Activated naive CD8-positive, alpha-beta T cell treated with anti-CD3 and anti-CD28 coated beads for 36 hours (primary cell): ENCODE data around the gene BEST2. TPM values are rescaled to one million over a fixed set of nuclear protein-coding genes. Genes with fewer than 3 reads are reported as not detected.
A peak's percentile ranks its signal among the peaks of the same experiment; 100 is the strongest.

Source experiments
- DNase-seq: peaks from one replicate; pipeline ENCODE4 v3.0.0; 2021
- H3K27ac Mint-ChIP-seq: one replicate; pipeline ENCODE4 v1.8.0; 2022; ENCODE audit warnings: mild to moderate bottlenecking, moderate library complexity, mixed read lengths
- H3K27me3 Mint-ChIP-seq: one replicate; pipeline ENCODE4 v1.8.0; 2022; ENCODE audit warnings: mild to moderate bottlenecking, mixed read lengths
- H3K36me3 Mint-ChIP-seq: one replicate; pipeline ENCODE4 v1.8.0; 2021; ENCODE audit warnings: mild to moderate bottlenecking, mixed read lengths
- H3K4me1 Mint-ChIP-seq: one replicate; pipeline ENCODE4 v1.8.0; 2021; ENCODE audit warnings: mixed read lengths
- H3K4me3 Mint-ChIP-seq: one replicate; pipeline ENCODE4 v1.8.0; 2022; ENCODE audit warnings: mild to moderate bottlenecking, moderate library complexity, mixed read lengths
- H3K9me3 Mint-ChIP-seq: one replicate; pipeline ENCODE4 v1.8.0; 2022; ENCODE audit warnings: mixed read lengths
- total RNA-seq, 2 experiments: library from RNA; stranded (reverse); gene quantifications; one replicate each; pipeline ENCODE4 v1.2.3, GENCODE V29; 2021

Gene BEST2
- total RNA-seq, 2 experiments from 2014 or later, result not detected

DNA sequence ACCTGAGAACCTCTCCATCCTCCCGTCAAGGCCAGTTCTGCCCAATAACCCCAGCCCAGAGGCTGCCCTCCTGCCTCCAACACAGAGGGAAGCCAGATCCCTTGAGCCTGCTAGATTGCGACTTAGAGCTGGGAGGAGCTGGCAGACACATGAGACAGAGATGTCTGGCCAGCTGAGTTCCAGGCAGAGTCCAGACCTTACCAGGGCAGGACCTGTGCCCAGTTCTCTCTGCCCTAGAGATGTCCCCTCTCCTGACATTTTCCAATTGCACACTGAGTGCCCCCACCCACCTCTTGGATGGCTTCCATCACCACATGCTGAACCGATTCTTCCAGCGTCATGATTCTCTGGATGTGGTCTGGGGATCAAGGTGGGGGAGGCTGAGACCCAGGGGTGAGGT, 20.7 kb downstream of the BEST2 start:
- no peak overlapping the region for H3K4me3 Mint-ChIP-seq
- no peak overlapping the region for H3K27ac Mint-ChIP-seq
- DNase-seq, result no peak
- H3K27me3 Mint-ChIP-seq, result no peaks in the 10 kb centered on the region
- H3K36me3 Mint-ChIP-seq, result no peaks in the 10 kb centered on the region
- peaks cover 6% of the 10 kb centered on the region for H3K4me1 Mint-ChIP-seq
- H3K9me3 Mint-ChIP-seq, result no peaks in the 10 kb centered on the region

DNA sequence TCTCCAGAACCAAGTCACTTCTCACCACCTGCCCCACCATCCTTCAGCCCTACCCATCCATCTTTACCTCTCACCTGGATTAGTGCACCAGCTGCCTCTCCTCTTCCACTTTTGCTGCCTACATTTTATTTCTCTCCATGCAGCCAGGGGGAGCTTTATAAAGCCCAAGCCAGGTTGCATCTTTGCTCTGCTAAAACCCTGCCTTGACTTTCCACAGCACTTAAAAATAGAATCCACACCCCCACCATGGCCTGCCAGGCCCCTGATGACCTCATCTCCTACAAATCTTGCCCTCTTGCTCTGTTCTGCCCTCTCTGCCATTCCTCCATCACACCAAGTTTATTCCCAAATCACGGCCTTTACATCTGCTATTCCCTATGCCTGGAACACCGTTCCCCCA, 22.0 kb downstream of the BEST2 start:
- Mint-ChIP-seq H3K9me3 (no peaks in the 10 kb centered on the region), H3K4me3 (no peak overlapping the region), H3K4me1 (peaks cover 12% of the 10 kb centered on the region), H3K27me3 (no peaks in the 10 kb centered on the region), H3K27ac (peak overlapping the region; percentile 18), H3K36me3 (no peaks in the 10 kb centered on the region)
- no peak for DNase-seq

DNA sequence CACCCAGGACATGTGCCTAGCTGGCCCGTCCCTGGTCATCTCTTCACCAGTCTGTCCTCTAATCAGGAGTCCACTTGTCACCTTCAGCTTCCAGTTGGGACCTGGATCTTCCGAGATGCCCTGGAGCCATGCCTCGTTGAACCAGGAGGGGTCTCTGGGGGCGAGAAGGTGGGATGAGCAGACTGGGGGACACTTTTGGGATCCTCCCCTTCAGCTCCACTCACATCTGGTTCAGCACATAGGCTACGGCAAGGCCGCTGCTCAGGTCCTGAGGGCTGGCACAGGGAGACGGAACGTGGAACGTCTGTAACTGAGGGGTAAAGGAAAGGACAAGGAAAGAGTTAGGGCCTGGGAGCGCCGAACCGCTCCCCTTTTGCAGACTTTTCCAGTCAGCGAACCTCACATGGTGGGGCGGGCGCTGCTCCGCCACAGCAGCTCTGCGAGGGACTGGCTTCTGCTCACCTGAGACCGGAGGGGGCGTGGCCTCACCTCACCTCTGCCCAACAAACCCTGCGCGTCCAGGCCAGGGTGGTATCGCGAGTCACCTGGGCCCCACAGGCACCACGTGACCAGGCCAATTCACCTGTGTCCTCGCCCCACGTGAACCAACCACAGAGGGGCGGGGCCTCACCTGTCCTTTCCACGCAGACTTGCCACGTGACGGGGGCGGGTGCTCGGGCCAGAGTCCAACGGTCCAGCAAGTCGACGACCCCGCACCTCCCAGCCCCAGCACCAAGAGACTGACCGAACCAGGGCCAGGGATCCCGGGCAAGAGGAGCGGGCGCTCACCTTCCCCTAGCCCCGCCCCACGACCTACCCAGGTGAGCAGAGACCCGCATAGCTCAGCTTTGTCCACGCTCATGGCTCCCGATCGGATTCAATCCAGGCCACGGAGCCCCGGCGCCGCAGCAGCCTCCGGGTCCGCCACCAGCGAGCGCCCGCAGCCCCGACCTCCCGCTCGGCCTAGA, 23.3 kb downstream of the BEST2 start, which contains the start of gene HOOK2:
HOOK2 (minus strand) TSS at position 965 of the 968 bp plus-strand sequence; CDS start at position 862, 103 bp downstream.
- Mint-ChIP-seq H3K36me3 (no peaks in the 10 kb centered on the region), H3K27me3 (no peaks in the 10 kb centered on the region), H3K4me1 (peaks cover 19% of the 10 kb centered on the region), H3K4me3 (peak within 1 kb of the TSS; percentile 73), H3K9me3 (no peaks in the 10 kb centered on the region), H3K27ac (peak within 1 kb of the TSS; percentile 79)
- peak; percentile 31 for DNase-seq

DNA sequence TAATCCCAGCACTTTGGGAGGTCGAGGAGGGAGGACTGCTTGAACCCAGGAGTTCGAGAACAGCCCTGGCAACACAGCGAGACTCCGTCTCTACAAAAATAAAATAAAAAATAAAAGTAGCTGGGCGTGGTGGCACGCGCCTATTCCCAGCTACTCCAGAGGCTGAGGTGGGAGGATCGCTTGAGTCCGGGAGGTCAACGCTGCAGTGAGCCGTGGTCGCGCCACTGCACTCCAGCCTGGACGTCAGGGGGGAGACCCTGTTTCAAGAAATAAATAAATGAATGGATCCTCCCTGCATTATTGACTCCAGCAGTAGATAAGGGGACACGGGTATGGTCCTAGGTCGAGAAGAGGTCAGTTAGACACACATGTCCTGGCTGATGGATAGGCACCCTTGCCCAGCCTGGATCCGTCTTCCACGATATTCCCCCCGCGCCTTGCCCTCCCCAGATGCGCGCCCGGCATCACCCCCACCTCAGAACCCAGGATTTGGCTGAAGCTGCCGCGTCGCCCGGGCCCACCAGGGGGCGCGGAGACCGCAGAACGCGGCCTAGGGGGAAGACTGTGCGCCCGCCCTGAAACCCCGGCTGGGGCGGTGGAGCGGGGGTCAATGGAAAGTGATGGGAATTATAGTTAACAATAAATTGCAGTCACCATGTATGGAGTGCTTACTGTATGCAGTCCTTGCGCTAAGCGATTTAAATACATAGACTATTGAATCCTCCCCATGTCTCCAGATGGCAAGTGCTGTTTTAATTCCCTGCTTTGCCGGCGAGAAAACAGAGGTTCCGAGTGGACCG, 25.8 kb downstream of the BEST2 start:
- no peaks in the 10 kb centered on the region for H3K36me3 Mint-ChIP-seq
- peak overlapping the region; percentile 67 for H3K27ac Mint-ChIP-seq
- DNase-seq, result peak; percentile 90
- no peaks in the 10 kb centered on the region for H3K27me3 Mint-ChIP-seq
- peaks cover 27% of the 10 kb centered on the region for H3K4me1 Mint-ChIP-seq
- H3K4me3 Mint-ChIP-seq, result peak overlapping the region; percentile 80
- no peaks in the 10 kb centered on the region for H3K9me3 Mint-ChIP-seq

DNA sequence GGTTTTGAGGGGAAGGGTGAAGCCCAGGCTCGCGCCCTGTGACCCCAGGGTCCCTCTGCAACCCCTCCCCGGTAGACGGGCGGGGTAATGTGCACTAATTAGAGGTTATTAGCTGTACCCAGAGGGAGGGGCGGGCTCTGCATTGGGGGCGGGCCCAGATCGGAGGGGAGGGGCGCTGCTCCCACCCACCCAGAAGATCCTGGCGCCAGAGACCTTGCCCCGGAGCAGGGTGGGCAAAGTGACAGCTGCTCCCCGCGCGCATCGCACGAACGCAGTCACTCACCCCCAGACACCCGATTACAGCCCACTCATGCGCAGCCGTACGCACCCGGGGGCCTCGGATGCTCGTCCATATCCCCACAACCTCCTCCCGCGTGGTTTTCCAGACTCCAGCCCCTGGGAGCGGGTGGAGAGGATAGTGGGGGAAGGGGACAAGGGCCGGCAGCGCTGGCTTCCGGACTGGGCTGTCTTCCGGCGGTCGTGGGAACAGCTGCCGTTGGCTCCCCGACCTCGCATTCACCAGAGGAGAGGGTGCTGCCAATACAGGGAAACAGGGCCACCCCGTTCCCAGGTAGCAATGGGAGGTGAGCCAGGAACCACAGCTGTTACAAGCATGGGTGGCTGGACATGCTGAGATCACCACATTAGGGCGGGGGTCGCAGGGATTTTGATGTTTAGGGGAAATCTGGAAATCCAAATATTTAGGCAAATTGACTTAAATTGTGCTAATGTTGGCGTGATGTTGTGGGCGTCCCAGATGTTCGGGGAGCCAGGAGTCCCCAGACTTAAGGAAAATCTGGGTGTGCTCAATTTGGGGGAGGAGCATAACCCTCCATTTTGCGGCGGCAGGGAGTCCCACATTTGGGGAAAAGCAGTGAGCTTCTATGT, 26.7 kb downstream of the BEST2 start:
- H3K4me1 Mint-ChIP-seq, result peaks cover 27% of the 10 kb centered on the region

DNA sequence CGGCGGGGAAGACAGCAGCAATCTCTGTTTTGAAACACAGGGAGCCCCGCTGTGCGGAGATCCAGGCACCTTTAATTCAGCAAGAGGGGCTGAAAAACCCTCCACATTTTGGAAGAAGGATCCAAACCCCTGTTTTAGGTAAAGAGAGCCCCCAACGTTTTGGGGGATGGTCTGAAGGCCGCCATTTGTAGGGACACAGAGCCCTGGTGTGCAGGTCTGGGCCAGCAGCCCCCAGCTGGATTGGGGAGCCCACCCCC, 27.2 kb downstream of the BEST2 start:
- peaks cover 26% of the 10 kb centered on the region for H3K4me1 Mint-ChIP-seq
- peak overlapping the region; percentile 67 for H3K27ac Mint-ChIP-seq
- H3K36me3 Mint-ChIP-seq, result no peaks in the 10 kb centered on the region
- DNase-seq, result no peak
- H3K27me3 Mint-ChIP-seq, result no peaks in the 10 kb centered on the region
- H3K4me3 Mint-ChIP-seq, result peak overlapping the region; percentile 80
- H3K9me3 Mint-ChIP-seq, result no peaks in the 10 kb centered on the region

More for the DNA sequence above, 26.7 kb downstream of the BEST2 start:
- no peaks in the 10 kb centered on the region for H3K27me3 Mint-ChIP-seq
- H3K9me3 Mint-ChIP-seq, result no peaks in the 10 kb centered on the region
- H3K27ac Mint-ChIP-seq, result peak overlapping the region; percentile 67
- H3K4me3 Mint-ChIP-seq, result peak overlapping the region; percentile 80
- no peaks in the 10 kb centered on the region for H3K36me3 Mint-ChIP-seq
- peak; percentile 52 for DNase-seq

DNA sequence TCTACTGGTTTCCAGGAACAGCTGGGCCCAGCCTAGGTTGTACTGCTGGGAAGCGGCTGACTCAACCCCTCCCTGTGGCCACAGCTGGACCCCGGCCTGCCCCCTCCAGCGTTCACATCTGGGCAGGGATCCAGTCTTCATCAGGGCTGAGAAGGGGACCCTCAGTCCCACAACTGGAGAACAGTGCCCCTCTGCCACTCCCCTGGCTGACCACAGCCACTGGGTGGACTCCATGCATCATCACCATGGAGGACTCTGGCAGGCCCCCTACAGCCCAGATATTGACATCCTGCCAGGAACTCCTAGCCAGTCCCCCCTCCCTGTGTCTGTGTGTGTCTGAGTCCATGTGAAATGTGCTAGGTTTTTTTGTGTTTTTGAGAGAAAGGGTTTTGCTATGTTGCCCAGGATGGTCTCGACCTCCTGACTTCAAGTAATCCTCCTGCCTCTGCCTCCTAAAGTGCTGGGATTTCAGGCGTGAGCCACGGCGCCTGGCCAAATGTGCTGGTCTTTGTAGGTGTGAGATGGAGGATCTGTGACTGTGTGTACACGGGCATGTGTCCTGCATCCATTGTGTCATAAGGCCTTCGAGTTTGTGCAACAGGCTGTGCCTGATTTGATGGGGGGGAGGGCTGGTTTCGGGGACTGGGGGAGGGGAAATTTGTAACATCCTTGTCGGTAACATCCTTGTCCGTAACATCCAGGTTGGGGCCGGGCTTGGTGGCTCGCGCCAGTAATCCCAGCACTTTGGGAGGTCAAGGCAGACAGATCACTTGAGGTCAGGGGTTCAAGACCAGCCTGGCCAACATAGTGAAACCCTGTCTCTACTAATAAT, 27.8 kb downstream of the BEST2 start:
- Mint-ChIP-seq H3K27ac (peak overlapping the region; percentile 44), H3K36me3 (no peaks in the 10 kb centered on the region), H3K27me3 (no peaks in the 10 kb centered on the region), H3K4me1 (peaks cover 26% of the 10 kb centered on the region), H3K9me3 (no peaks in the 10 kb centered on the region), H3K4me3 (peak overlapping the region; percentile 80)
- no peak for DNase-seq

DNA sequence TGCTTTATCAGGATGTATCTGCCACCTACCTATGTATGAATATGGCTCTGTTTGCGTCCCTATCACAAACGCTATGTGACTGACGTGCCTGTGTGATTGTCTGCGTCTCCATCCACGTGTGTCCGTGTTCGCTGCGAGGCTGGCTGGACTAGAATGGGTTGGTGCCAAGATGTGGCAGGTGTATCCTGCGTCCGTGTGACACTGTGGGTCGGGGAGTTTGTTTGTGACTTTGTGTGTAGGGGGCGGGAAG, 30.5 kb downstream of the BEST2 start:
- no peaks in the 10 kb centered on the region for H3K9me3 Mint-ChIP-seq
- DNase-seq, result no peak
- no peaks in the 10 kb centered on the region for H3K36me3 Mint-ChIP-seq
- H3K4me1 Mint-ChIP-seq, result peaks cover 27% of the 10 kb centered on the region
- H3K4me3 Mint-ChIP-seq, result peak overlapping the region; percentile 80
- H3K27me3 Mint-ChIP-seq, result no peaks in the 10 kb centered on the region
- H3K27ac Mint-ChIP-seq, result peak overlapping the region; percentile 96

DNA sequence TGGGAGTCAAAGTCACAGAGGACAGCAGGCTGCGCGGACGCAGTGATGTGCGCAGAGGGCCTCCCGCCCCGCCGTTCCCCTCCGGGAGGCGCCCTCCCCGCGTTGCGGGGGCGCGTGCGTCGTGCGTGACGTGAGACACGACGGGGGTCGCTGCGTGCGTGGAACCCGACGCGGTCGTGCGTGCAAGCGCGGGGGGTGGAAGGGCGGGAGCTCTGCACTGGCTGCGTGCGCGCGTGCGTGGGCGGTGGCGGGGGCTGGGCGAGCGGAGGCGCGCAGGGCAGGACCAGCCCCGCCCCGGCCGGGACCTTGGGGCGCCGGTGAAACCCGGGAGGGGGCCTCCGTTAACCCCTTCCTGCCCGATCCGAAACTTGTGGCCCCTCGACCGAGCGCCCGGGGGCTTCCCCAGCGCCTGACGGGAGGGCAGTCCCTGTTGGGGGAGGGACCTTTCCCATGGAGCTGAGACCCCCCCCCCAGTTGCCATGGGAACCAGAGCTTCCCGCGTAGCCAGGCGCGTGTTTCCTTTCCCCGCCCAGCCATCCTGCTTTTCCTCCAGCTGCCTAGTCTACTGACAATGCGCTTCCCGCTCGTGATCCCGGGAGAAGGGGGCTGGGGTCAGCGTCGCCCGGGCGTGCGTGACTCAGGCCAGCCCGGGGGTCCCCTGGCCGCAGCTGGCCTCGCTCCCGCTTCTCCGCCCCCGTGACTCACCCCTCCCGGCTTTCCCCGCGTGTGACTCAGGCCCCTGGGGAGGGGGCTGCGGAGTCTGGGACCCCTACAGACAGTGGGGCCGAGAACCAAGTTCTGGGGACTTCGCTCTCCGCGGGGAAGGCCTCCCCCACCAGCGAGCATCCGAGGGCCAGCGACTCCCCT, 31.1 kb downstream of the BEST2 start:
- no peaks in the 10 kb centered on the region for H3K36me3 Mint-ChIP-seq
- no peaks in the 10 kb centered on the region for H3K27me3 Mint-ChIP-seq
- DNase-seq, result peak; percentile 91
- H3K4me3 Mint-ChIP-seq, result peak overlapping the region; percentile 80
- no peaks in the 10 kb centered on the region for H3K9me3 Mint-ChIP-seq
- peaks cover 24% of the 10 kb centered on the region for H3K4me1 Mint-ChIP-seq
- H3K27ac Mint-ChIP-seq, result peak overlapping the region; percentile 96

DNA sequence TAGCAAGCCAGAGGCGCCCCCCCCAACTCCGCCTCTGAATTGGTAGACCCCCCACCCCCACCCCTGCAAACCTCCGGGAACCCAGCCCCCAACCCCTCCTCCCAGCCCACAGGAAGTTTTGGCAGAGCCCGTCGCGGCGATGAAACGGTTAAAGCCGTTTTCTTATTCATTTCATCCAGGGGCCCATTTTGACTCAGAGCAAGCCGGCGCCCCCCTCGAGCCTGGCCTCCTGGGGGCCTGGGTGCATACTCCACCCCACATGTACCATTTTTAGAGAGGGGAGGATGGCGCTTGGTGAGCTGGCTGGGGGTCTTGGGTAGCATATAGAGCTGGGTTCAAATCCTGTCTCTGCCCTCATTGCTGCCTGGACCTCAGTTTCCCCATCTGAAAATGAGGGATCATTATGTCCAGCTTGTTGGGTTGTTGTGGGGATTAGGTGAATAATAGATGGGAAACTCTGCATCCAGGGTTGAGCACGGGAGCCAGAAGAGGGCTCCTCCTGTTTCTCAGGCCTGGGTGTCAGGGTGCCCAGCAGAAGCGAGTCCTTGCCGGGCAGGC, 31.8 kb downstream of the BEST2 start:
- Mint-ChIP-seq H3K27me3 (no peaks in the 10 kb centered on the region), H3K4me1 (peaks cover 27% of the 10 kb centered on the region), H3K9me3 (no peaks in the 10 kb centered on the region), H3K27ac (peak overlapping the region; percentile 87), H3K36me3 (no peaks in the 10 kb centered on the region), H3K4me3 (peak overlapping the region; percentile 70)
- DNase-seq, result no peak

DNA sequence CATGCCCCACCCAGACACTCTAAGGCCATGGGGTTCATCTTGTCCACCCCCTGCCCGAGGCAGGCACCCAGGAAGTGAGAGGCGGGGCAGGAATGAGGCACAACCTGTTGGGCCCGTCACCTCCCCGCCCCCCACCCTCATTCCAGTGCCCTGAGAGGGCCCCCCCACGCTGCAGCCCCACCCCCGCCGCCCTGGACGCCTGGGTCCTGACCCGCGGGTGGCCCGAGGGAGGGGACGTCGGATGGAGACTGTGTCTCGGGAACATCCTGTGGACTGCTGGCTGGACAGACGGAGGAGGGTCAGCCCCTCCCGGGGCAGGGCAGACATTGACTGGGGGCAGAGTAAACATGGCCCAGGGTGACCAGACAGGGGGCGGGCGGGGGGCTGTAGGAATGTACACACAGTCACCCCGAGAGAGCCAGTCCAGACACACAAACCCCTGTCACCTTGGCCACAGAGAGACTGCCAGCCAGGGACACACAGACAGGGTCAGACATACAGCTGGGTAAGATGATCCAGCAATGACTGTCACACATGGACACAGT, 32.3 kb downstream of the BEST2 start:
- H3K27ac Mint-ChIP-seq, result peak overlapping the region; percentile 87
- H3K36me3 Mint-ChIP-seq, result no peaks in the 10 kb centered on the region
- H3K27me3 Mint-ChIP-seq, result no peaks in the 10 kb centered on the region
- H3K4me1 Mint-ChIP-seq, result peaks cover 27% of the 10 kb centered on the region
- H3K9me3 Mint-ChIP-seq, result no peaks in the 10 kb centered on the region
- DNase-seq, result no peak
- peak overlapping the region; percentile 70 for H3K4me3 Mint-ChIP-seq

DNA sequence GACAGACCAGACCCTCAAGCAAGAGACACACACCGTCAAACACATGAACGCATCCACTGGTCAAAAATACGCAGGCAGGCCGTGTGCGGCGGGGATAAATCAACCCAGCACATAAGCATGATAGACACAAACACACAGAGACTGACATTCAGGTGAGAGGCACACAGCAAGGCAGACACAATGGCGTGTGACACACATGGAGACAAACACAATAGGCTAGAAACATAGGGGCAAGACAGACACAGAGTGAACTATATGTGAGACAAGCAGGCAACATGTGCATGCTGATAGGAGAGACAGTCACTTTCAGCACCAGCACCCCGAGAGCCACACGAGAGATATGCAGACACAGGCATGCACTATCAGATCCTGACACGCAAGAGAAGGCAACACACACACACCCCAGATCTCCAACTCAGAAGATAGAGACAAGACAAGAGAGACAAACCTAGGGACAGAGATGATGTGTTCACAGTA, 32.8 kb downstream of the BEST2 start:
- Mint-ChIP-seq H3K9me3 (no peaks in the 10 kb centered on the region), H3K4me1 (peaks cover 28% of the 10 kb centered on the region), H3K36me3 (no peaks in the 10 kb centered on the region), H3K27me3 (no peaks in the 10 kb centered on the region), H3K4me3 (no peak overlapping the region), H3K27ac (no peak overlapping the region)
- no peak for DNase-seq

DNA sequence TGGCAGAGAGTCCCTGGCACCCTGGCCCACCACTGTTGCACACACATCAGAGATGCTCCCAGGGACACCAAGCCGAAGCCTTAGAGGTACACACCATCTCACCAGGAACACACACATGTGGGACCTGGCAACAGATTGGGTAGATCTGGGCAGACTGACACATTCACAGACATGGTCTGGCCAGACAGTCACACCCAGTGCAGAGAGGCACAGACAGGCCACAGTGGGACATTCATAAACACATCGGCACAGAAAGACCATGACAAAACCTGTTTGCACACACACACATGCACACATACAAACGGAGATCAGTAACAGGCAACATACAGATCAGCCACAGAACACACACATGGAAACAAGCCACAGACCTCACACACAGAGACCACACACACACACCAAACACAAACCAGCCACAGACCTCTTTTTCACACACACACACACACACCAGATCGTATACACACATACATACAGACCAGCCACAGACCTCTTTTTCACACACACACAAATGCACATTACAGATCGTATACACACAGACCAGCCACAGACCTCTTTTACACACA, 33.4 kb downstream of the BEST2 start:
- no peaks in the 10 kb centered on the region for H3K36me3 Mint-ChIP-seq
- no peak overlapping the region for H3K27ac Mint-ChIP-seq
- H3K9me3 Mint-ChIP-seq, result no peaks in the 10 kb centered on the region
- no peaks in the 10 kb centered on the region for H3K27me3 Mint-ChIP-seq
- DNase-seq, result no peak
- peaks cover 27% of the 10 kb centered on the region for H3K4me1 Mint-ChIP-seq
- no peak overlapping the region for H3K4me3 Mint-ChIP-seq
